T-helper 1 cell treated with Interleukin-12 subunit alpha and Interleukin-12 subunit beta and Interleukin-4 antibody, amounts not matched to agents 30 ng/mL and 1 ng/mL, for 36 hours (primary cell): ENCODE results near the gene ZNF467. TPM values are rescaled to one million over a fixed set of nuclear protein-coding genes. Genes with fewer than 3 reads are reported as not detected.

Experiments used
- intact Hi-C: fragments of 100-400 bp; cut with micrococcal nuclease; formaldehyde crosslinking; loops from one replicate; pipeline ENCODE4 v1.15.1; 2024
- total RNA-seq: library from RNA; stranded (reverse); gene quantifications from 2 replicates; pipeline ENCODE4 v1.2.3, GENCODE V29; 2022

ZNF467 gene
- total RNA-seq, 1 donor from 2014 or later = not detected

- intact Hi-C loops = loop anchor here (5.0 kb wide), 2 partner anchors 275 to 1310 kb away; partner anchors contain the start of genes FASTK, TMUB1 and ZNF746
Observed at GRCh38 chr7:149772241-149772955, 990 bp downstream of the ZNF467 start.

DNA sequence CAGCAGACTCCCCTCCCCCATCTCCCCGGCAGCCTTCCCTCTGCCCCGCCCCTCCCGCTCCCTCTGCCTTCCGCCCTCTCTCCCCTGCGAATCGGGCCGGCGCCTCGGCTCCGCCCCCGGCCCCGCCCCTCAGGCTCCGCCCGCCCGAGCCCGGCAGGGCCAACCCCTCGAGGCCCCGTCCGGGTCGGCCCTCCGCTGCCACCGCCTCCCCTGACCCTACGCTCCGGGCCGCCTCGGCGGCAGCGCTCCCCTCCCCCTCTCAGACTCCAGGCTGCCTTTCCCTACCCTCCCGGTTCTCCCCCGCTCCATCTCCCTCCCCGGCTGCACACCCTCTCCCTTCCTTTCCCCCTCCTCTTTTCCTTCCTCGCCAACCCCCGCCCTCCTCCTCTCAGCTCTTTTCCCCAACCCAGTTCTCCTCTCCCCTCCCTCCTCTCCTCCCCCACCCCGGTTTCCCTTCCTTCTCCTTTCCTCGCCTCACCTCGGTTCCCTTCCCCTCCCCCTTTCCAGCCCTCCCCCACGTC is 1.6 kb downstream of the ZNF467 start:
- intact Hi-C loops = loop anchor here (1.0 to 5.0 kb wide), 5 partner anchors 29 to 1311 kb away; partner anchors contain the start of genes FASTK, TMUB1 and ZNF746

- intact Hi-C loops = loop anchor here (1.0 to 5.0 kb wide), 5 partner anchors 28 to 1311 kb away; partner anchors contain the start of genes FASTK, TMUB1 and ZNF746
Observed at GRCh38 chr7:149770728-149771636, 2.4 kb downstream of the ZNF467 start.

- intact Hi-C loops = loop anchor here (2.0 to 5.0 kb wide), 4 partner anchors 27 to 1312 kb away; partner anchors contain the start of genes FASTK, TMUB1 and ZNF746
Observed at GRCh38 chr7:149769915-149770314, 3.5 kb downstream of the ZNF467 start.

GRCh38 chr7:149768931-149769330 is 4.5 kb downstream of the ZNF467 start:
- intact Hi-C loops = no loop called here

DNA sequence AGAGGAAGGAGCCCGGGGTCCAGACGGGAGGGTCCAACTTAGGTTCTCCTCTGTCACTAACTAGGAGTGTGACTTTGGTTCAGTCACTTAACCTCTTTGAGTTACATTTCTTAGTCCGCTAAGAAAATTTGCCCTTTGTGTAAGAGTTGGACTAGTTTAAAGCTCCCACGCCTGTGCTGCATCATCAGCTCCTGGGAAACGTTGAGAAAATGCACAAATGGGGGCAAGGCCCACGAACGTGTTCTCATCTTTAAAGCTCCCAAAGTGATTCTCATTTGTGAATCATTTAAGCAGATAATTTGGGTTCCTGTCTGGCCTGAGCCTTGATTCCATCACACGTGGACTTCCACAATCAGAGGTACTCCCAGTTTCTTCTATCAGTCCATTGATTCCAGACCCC is 6.3 kb downstream of the ZNF467 start:
- intact Hi-C loops = no loop called here

- intact Hi-C loops = no loop called here
Observed at GRCh38 chr7:149766135-149766675, 7.2 kb downstream of the ZNF467 start.

DNA sequence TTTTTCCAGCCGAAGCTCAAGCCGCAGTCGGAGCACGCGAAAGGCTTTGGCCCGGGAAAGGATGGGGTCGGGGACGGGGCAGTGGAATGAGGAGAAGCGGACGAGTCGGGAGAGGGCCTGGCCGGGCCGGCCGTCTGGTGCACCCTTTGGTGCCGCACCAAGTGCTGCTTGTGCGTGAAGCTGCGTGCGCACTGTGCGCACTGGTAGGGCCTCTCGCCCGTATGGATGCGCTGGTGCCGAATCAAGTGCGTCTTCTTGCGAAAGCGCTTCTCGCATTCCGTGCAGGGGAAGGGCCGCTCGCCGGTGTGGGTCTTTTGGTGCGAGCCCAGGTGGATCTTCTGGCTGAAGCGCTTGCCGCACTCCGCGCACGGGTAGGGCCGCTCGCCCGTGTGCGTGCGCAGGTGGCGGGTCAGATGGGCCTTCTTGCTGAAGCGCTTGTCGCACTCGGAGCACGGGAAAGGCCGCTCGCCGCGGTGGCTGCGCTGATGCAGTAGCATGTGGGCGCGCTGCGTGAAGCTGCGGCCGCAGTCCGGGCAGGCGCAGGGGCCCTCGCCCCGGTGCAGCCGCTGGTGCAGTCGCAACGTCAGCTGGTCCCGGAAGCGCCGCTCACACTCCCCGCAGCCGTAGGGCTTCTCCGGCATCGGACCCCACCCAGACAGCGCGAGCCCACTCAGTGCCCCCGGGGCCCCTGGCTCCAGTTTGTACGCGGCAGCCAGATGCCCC is 7.8 kb downstream of the ZNF467 start:
- intact Hi-C loops = no loop called here

DNA sequence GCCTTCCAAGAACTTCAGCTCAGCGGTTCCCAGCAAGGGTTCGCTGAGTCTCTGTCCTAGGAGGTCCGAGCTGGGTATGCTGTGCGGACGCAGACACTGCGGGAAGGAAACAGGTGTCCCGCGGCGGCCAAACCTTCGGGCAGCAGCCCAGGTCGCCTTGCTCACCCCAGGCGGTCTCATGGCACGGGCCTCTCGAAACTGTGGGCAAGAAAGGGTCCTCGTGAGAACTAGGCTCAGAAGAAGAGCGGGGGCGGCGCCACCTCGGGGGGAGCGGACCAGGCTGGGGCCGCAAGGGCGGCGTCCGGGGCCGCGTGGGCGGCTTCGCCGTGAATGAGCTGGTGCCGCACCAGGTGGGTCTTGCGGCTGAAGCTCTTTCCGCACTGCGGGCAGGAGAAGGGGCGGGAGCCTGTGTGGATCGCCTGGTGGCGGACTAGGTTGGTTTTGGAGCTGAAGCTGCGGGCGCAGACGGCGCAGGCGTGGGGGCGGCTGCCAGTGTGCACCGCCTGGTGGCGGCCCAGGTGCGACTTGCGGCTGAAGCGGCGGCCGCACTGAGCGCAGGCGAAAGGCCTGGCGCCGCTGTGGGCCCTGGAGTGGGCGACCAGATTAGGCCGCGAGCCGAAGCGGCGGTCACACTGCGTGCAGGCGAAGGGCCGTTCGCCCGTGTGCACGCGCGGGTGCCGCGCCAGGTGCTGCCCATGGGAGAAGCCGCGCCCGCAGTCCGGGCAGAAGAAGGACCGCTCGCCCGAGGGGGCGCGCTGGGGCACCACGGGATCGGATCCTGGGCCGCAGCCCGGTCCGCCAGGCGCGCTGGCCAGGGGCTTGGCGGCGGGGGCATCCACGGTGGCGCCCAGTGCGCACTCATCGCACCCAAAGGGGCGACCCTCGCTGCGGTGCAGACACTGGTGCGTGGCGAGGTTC is 8.6 kb downstream of the ZNF467 start:
- intact Hi-C loops = no loop called here

DNA sequence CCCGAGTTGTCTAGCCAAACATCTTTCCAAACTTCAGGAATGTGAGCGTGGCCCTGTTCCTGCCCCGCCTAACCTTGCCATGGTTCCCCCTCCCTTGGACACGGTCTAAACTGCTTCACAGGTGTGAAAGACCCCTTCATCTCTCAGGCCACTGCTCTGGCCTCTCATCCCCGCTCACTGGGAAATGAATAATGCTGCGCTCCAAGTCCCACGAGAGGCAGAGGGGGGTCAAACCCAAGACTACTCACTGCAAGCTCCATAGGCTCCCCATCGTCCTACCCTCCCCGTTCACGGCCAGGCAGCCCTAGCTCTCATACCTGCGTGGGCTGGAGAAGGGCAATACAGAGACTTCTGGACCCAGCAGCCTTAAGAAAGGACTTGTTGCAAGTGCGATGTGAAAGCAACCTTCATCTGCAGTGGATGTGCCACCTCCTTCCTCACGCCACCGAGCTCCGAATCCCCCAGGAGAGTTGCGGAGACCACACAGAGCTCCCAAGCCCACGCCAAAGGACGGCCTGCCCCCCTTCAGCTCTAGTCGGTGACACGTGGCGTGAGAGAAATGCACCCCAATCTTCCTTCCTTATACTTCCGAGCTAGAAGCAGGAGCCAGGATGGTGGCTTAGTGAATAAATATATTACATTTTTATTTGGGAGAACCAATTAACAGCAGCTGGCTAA is 9.7 kb downstream of the ZNF467 start:
- intact Hi-C loops = no loop called here

- intact Hi-C loops = no loop called here
Observed at GRCh38 chr7:149762610-149763009, 10.8 kb downstream of the ZNF467 start.

- intact Hi-C loops = no loop called here
Observed at GRCh38 chr7:149762089-149762488, 11.3 kb downstream of the ZNF467 start.

DNA sequence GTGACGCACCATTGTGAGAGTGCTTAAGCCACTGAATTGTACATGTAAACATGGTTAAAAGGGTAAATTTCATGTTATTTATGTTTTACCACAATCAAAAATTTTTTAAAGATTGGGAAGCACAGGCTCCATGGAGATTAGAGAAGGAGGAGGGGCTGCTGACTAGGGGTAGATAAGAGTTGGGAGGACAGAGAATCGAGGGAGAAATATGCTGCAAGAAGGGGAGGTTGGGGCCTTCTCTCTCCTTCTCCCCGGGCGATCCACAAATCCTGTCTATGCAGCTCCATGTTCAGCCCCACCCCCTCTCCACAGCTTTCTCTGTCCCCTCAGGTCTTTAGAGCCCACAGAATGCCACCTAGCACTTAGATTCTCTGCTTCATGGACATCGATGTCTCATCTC is 12.1 kb downstream of the ZNF467 start:
- intact Hi-C loops = no loop called here

- intact Hi-C loops = no loop called here
Observed at GRCh38 chr7:149760538-149760937, 12.8 kb downstream of the ZNF467 start.

GRCh38 chr7:149759093-149759860 is 14.1 kb downstream of the ZNF467 start:
- intact Hi-C loops = no loop called here

GRCh38 chr7:149753375-149754233 is 19.8 kb downstream of the ZNF467 start:
- intact Hi-C loops = no loop called here

GRCh38 chr7:149752646-149753045 is 20.7 kb downstream of the ZNF467 start:
- intact Hi-C loops = no loop called here
